Urinary bladder (tissue), 4 donors: ENCODE data around the gene DPYSL5. TPM values are rescaled to one million over a fixed set of nuclear protein-coding genes. Genes with fewer than 3 reads are reported as not detected.

Experiments
- DNase-seq: peaks from one replicate; pipeline ENCODE4 v3.0.0-alpha.2; 2015; ENCODE audit errors: extremely low spot score
- H3K27ac ChIP-seq: one replicate; pipeline ENCODE4 v1.5.1; 2013; ENCODE audit warnings: low read depth, mild to moderate bottlenecking, moderate library complexity
- H3K36me3 ChIP-seq: one replicate; pipeline ENCODE4 v1.6.1; 2013; ENCODE audit warnings: mild to moderate bottlenecking, moderate library complexity; ENCODE audit not compliant: insufficient read depth
- H3K4me1 ChIP-seq: one replicate; pipeline ENCODE4 v1.6.1; 2013; ENCODE audit warnings: mild to moderate bottlenecking, moderate library complexity; ENCODE audit not compliant: insufficient read depth
- H3K4me3 ChIP-seq: one replicate; pipeline ENCODE4 v1.5.1; 2013; ENCODE audit warnings: low read depth, low read length
- WGBS: extraction: QIAGEN DNeasy Blood & Tissue Kit; methylation state at CpG from one replicate; pipeline ENCODE4 v1.1.7; 2013; 5-methylcytosine and 5-hydroxymethylcytosine counted together
- polyA plus RNA-seq: library from polyadenylated mRNA; stranded (reverse); fragments of 200-250 nt; gene quantifications from one replicate; pipeline ENCODE4 v1.2.3, GENCODE V29; 2013
- total RNA-seq: library from RNA; depleted of rRNA; stranded (reverse); fragments of >200 nt; gene quantifications from one replicate; pipeline ENCODE4 v1.2.3, GENCODE V29; 2014
- donor health status: healthy with polysubstance abuse.
- donor health status: healthy.

DPYSL5 gene
- total and polyA plus RNA-seq, 2 donors, result 0.43 to 1.2 TPM

GRCh38 chr2:26925100-26925791 is 77.3 kb downstream of the DPYSL5 start:
- H3K27ac ChIP-seq, result no peak overlapping the region
- no peak for DNase-seq
- WGBS, result 51% methylated on average over 9 of the region's 9 CpGs
- H3K36me3 ChIP-seq, result no peaks in the 10 kb centered on the region
- no peak overlapping the region for H3K4me3 ChIP-seq
- H3K4me1 ChIP-seq, result no peaks in the 10 kb centered on the region

GRCh38 chr2:26927221-26927620 is 79.3 kb downstream of the DPYSL5 start:
- Histone ChIP-seq H3K27ac (no peak overlapping the region), H3K4me3 (no peak overlapping the region), H3K4me1 (no peaks in the 10 kb centered on the region), H3K36me3 (no peaks in the 10 kb centered on the region)
- WGBS, result 96% methylated on average over 9 of the region's 9 CpGs
- DNase-seq, result no peak

GRCh38 chr2:26932974-26933373 is 85.0 kb downstream of the DPYSL5 start:
- H3K36me3 ChIP-seq, result no peaks in the 10 kb centered on the region
- no peak for DNase-seq
- H3K4me3 ChIP-seq, result no peak overlapping the region
- 77% methylated on average over 11 of the region's 11 CpGs for WGBS
- H3K4me1 ChIP-seq, result no peaks in the 10 kb centered on the region
- H3K27ac ChIP-seq, result no peak overlapping the region

GRCh38 chr2:26933431-26934334 is 85.8 kb downstream of the DPYSL5 start:
- Histone ChIP-seq H3K4me3 (no peak overlapping the region), H3K27ac (no peak overlapping the region), H3K36me3 (no peaks in the 10 kb centered on the region), H3K4me1 (no peaks in the 10 kb centered on the region)
- 86% methylated on average over 16 of the region's 16 CpGs for WGBS
- DNase-seq, result no peak

GRCh38 chr2:26934335-26934724 is 86.4 kb downstream of the DPYSL5 start:
- no peak for DNase-seq
- 91% methylated on average over 10 of the region's 10 CpGs for WGBS
- H3K27ac ChIP-seq, result no peak overlapping the region
- no peak overlapping the region for H3K4me3 ChIP-seq
- H3K4me1 ChIP-seq, result no peaks in the 10 kb centered on the region
- H3K36me3 ChIP-seq, result no peaks in the 10 kb centered on the region

- Histone ChIP-seq H3K4me3 (no peak overlapping the region), H3K36me3 (no peaks in the 10 kb centered on the region), H3K27ac (no peak overlapping the region), H3K4me1 (no peaks in the 10 kb centered on the region)
- DNase-seq, result no peak
- WGBS, result 68% methylated on average over 3 of the region's 3 CpGs
These were observed 87.1 kb downstream of the DPYSL5 start for GRCh38 chr2:26934985-26935384.

- H3K4me1 ChIP-seq, result no peaks in the 10 kb centered on the region
- 88% methylated on average over 5 of the region's 5 CpGs for WGBS
These were observed 88.9 kb downstream of the DPYSL5 start for GRCh38 chr2:26936855-26937254.

GRCh38 chr2:26938399-26939118 is 90.6 kb downstream of the DPYSL5 start:
- no peak for DNase-seq
- Histone ChIP-seq H3K36me3 (no peaks in the 10 kb centered on the region), H3K4me3 (no peak overlapping the region), H3K4me1 (no peaks in the 10 kb centered on the region), H3K27ac (no peak overlapping the region)
- WGBS, result 73% methylated on average over 10 of the region's 10 CpGs

More at GRCh38 chr2:26936855-26937254, 88.9 kb downstream of the DPYSL5 start:
- Histone ChIP-seq H3K4me3 (no peak overlapping the region), H3K36me3 (no peaks in the 10 kb centered on the region), H3K27ac (no peak overlapping the region)
- no peak for DNase-seq

- WGBS, result 86% methylated on average over 9 of the region's 9 CpGs
- no peaks in the 10 kb centered on the region for H3K4me1 ChIP-seq
- no peaks in the 10 kb centered on the region for H3K36me3 ChIP-seq
- H3K27ac ChIP-seq, result no peak overlapping the region
- no peak overlapping the region for H3K4me3 ChIP-seq
- DNase-seq, result no peak
These were observed 92.1 kb downstream of the DPYSL5 start for GRCh38 chr2:26940001-26940400.

- no peak overlapping the region for H3K4me3 ChIP-seq
- 85% methylated on average over 3 of the region's 3 CpGs for WGBS
- no peaks in the 10 kb centered on the region for H3K4me1 ChIP-seq
- no peak for DNase-seq
- no peak overlapping the region for H3K27ac ChIP-seq
- H3K36me3 ChIP-seq, result no peaks in the 10 kb centered on the region
These were observed 93.6 kb downstream of the DPYSL5 start for GRCh38 chr2:26941486-26941885.

GRCh38 chr2:26942543-26943295 is 94.8 kb downstream of the DPYSL5 start:
- Histone ChIP-seq H3K27ac (no peak overlapping the region), H3K4me3 (no peak overlapping the region), H3K4me1 (no peaks in the 10 kb centered on the region), H3K36me3 (no peaks in the 10 kb centered on the region)
- 26% methylated on average over 28 of the region's 28 CpGs for WGBS
- no peak for DNase-seq

- Histone ChIP-seq H3K36me3 (no peaks in the 10 kb centered on the region), H3K4me1 (no peaks in the 10 kb centered on the region), H3K27ac (no peak overlapping the region), H3K4me3 (no peak overlapping the region)
- 82% methylated on average over 12 of the region's 12 CpGs for WGBS
- DNase-seq, result no peak
These were observed 98.2 kb downstream of the DPYSL5 start for GRCh38 chr2:26945991-26946750.
